HEK293T (cell line): ENCODE results near the gene LRRC61.

Source experiments
- CTCF ChIA-PET: fragments of 350-600 bp; formaldehyde crosslinking; extraction: SDS; loops from one replicate; lab custom pipeline; 2021; ENCODE audit warnings: antibody characterized with exemption, inconsistent platforms; lab: Yijun Ruan, JAX
- POLR2A ChIA-PET: fragments of 350-600 bp; formaldehyde crosslinking; extraction: SDS; loops from one replicate; lab custom pipeline; 2020; ENCODE audit warnings: antibody characterized with exemption, inconsistent platforms; lab: Yijun Ruan, JAX
- DNase-seq: peaks from one replicate; pipeline ENCODE4 v3.0.0; 2012; ENCODE audit warnings: mixed read lengths; ENCODE audit errors: extremely low spot score
- ARNT ChIP-seq: fragments of 450-650 bp; IDR thresholded peaks from 2 replicates; pipeline ENCODE4 v1.6.1; 2017; ENCODE audit warnings: mild to moderate bottlenecking
- BHLHE40 ChIP-seq: fragments of 450-650 bp; IDR thresholded peaks from 2 replicates; pipeline ENCODE4 v1.6.1; 2016; ENCODE audit warnings: mild to moderate bottlenecking, moderate library complexity, borderline replicate concordance
- CTBP1 ChIP-seq: fragments of 450-650 bp; IDR thresholded peaks from 2 replicates; pipeline ENCODE4 v1.6.1; 2016; ENCODE audit warnings: borderline replicate concordance
- ELF4 ChIP-seq: fragments of 450-650 bp; IDR thresholded peaks from 2 replicates; pipeline ENCODE4 v1.6.1; 2017; ENCODE audit warnings: antibody characterized with exemption
- FOXA1 ChIP-seq: fragments of 450-650 bp; IDR thresholded peaks from 2 replicates; pipeline ENCODE4 v1.6.1; 2016; ENCODE audit warnings: mild to moderate bottlenecking
- FOXK2 ChIP-seq: fragments of 450-650 bp; IDR thresholded peaks from 2 replicates; pipeline ENCODE4 v1.6.1; 2016; ENCODE audit warnings: mild to moderate bottlenecking
- FOXM1 ChIP-seq: fragments of 450-650 bp; IDR thresholded peaks from 2 replicates; pipeline ENCODE4 v1.6.1; 2017; ENCODE audit warnings: mild to moderate bottlenecking, borderline replicate concordance
- HDGF ChIP-seq: fragments of 450-650 bp; IDR thresholded peaks from 2 replicates; pipeline ENCODE4 v1.6.1; 2017; ENCODE audit warnings: antibody characterized with exemption, borderline replicate concordance
- L3MBTL2 ChIP-seq: fragments of 450-650 bp; conservative IDR thresholded peaks from 2 replicates; pipeline ENCODE4 v1.6.1; 2016; ENCODE audit warnings: mild to moderate bottlenecking
- LEF1 ChIP-seq: fragments of 450-650 bp; IDR thresholded peaks from 2 replicates; pipeline ENCODE4 v1.6.1; 2017; ENCODE audit warnings: mild to moderate bottlenecking, borderline replicate concordance
- NFRKB ChIP-seq: fragments of 450-650 bp; IDR thresholded peaks from 2 replicates; pipeline ENCODE4 v1.6.1; 2016; ENCODE audit warnings: mild to moderate bottlenecking, moderate library complexity
- SP1 ChIP-seq: fragments of 450-650 bp; IDR thresholded peaks from 2 replicates; pipeline ENCODE4 v1.6.1; 2017
- SUZ12 ChIP-seq: fragments of 450-650 bp; IDR thresholded peaks from 2 replicates; pipeline ENCODE4 v1.6.1; 2016; ENCODE audit warnings: mild to moderate bottlenecking
- TARDBP ChIP-seq: fragments of 450-650 bp; IDR thresholded peaks from 2 replicates; pipeline ENCODE4 v1.6.1; 2016
- ZNF384 ChIP-seq: fragments of 450-650 bp; IDR thresholded peaks from 2 replicates; pipeline ENCODE4 v1.6.1; 2016
- TF ChIP-seq, protein P1 (sequence below): fragments of 450-650 bp; IDR thresholded peaks from 2 replicates; pipeline ENCODE4 v1.6.1; 2016

The LRRC61 gene

GRCh38 chr7:150363872-150364271 lies 40.7 kb downstream of the LRRC61 start:
- ChIA-PET POLR2A (interaction anchor here (3.6 kb wide), 1 partner anchor 14 kb away, joined by 10 read pairs; no protein-coding TSS in a partner anchor), CTCF (no interaction called here)
- no peak for TF ChIP-seq L3MBTL2
- DNase-seq, result no peak

DNA sequence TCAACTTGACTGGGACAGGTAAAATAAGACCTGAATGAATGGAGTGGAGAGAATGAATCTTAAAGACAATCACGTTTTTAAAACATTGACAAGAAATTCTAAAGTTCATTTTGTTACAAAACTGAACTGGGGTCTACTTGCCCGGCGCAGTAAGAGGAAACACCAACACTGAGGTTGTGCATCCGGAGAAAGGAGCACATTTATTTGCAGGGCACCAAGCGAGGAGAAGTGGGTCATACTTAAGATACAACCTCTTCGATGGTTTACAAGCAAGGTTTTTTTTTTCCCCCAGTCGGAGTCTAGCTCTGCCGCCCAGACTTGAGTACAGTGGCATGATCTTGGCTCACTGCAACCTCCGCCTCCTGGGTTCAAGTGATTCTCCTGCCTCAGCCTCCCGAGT lies 42.0 kb downstream of the LRRC61 start:
- ChIA-PET CTCF (interaction anchor here (2.1 kb wide), 1 partner anchor 9 kb away, joined by 9 read pairs; no protein-coding TSS in a partner anchor), POLR2A (interaction anchor here (1.0 kb wide), 1 partner anchor 42 kb away, joined by 4 read pairs; the partner anchor contains the start of genes ACTR3C and LRRC61)
- TF ChIP-seq L3MBTL2 (no peak), TARDBP (no peak), LEF1 (no peak), SUZ12 (no peak), HDGF (no peak), ARNT (no peak), ZNF384 (no peak), SP1 (no peak), FOXM1 (no peak), FOXA1 (no peak)
- TF ChIP-seq, protein P1, sequence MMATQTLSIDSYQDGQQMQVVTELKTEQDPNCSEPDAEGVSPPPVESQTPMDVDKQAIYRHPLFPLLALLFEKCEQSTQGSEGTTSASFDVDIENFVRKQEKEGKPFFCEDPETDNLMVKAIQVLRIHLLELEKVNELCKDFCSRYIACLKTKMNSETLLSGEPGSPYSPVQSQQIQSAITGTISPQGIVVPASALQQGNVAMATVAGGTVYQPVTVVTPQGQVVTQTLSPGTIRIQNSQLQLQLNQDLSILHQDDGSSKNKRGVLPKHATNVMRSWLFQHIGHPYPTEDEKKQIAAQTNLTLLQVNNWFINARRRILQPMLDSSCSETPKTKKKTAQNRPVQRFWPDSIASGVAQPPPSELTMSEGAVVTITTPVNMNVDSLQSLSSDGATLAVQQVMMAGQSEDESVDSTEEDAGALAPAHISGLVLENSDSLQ, result no peak
- no peak for DNase-seq

DNA sequence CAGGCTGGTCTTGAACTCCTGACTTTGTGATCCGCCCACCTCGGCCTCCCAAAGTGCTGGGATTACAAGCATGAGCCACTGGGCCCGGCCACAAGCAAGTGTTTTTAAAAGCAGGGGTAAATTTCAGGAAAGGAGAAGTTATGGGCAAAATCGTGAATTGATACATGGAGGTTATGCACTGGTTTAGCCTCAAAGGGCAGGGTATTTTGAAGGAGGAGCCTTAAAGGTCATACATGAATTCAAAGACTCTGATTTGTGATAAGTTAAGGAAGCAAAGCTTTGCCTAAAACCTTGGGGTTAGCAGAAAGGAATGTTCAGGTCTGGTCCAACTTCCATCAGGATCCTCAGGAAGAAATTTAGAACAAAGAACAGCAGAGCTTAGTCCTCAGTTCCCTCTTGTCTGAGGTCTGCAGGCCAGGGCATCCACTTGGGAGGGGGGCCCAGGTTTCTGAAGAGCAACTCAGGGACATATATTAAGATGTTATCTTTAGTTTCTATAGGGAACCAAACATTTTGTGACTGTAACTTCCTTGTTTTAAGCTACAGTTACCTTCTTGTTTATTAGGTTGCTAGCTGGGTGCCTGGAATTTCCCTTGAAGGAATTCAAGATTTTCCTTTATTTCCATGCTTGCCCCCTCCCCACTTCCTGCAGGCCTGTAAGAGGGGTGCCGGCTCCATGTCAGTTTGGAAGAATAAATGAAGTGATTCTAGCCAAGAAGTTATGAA lies 42.7 kb downstream of the LRRC61 start:
- ChIA-PET CTCF (interaction anchor here (1.0 to 2.1 kb wide), 2 partner anchors 10 to 12 kb away, joined by 3 to 9 read pairs; no protein-coding TSS in a partner anchor), POLR2A (interaction anchor here (0.6 to 1.3 kb wide), 3 partner anchors 12 to 43 kb away, joined by 3 to 6 read pairs (median 4); partner anchors contain the start of genes ACTR3C and LRRC61)
- TF ChIP-seq FOXA1, result no peak
- TF ChIP-seq FOXM1, result no peak
- TF ChIP-seq LEF1, result no peak
- TF ChIP-seq FOXK2, result no peak
- TF ChIP-seq, protein P1, result no peak
- no peak for TF ChIP-seq SP1
- no peak for TF ChIP-seq ARNT
- TF ChIP-seq NFRKB, result no peak
- no peak for TF ChIP-seq L3MBTL2
- TF ChIP-seq HDGF, result no peak
- no peak for TF ChIP-seq TARDBP
- TF ChIP-seq ZNF384, result no peak
- TF ChIP-seq CTBP1, result no peak
- no peak for TF ChIP-seq ELF4
- no peak for TF ChIP-seq BHLHE40
- no peak for TF ChIP-seq SUZ12
- DNase-seq, result no peak

GRCh38 chr7:150367677-150368095 lies 44.5 kb downstream of the LRRC61 start:
- ChIA-PET CTCF (interaction anchor here (0.7 kb wide), 1 partner anchor 10 kb away, joined by 4 read pairs; no protein-coding TSS in a partner anchor), POLR2A (interaction anchor here (1.0 to 3.3 kb wide), 11 partner anchors 10 to 44 kb away, joined by 3 to 50 read pairs (median 11); partner anchors contain the start of genes ACTR3C, LRRC61 and ZNF775)
- no peak for DNase-seq
- no peak for TF ChIP-seq LEF1
- 0 out of 2 replicates have a peak, but pooled peaks have one; percentile 5 for TF ChIP-seq ELF4

- ChIA-PET CTCF (interaction anchor here (0.9 kb wide), 1 partner anchor 10 kb away, joined by 3 read pairs; no protein-coding TSS in a partner anchor), POLR2A (interaction anchor here (0.7 to 3.3 kb wide), 15 partner anchors 10 to 48 kb away, joined by 3 to 50 read pairs (median 4); partner anchors contain the start of genes ACTR3C, LRRC61 and ZNF775)
- TF ChIP-seq CTBP1, result peak; percentile 51; the same call in 1 of the 2 replicates
- TF ChIP-seq L3MBTL2, result peak; percentile 92
- TF ChIP-seq LEF1, result peak; percentile 79; the same call in 1 of the 2 replicates
- TF ChIP-seq ELF4, result 0 out of 2 replicates have a peak, but pooled peaks have one; percentile 5
- TF ChIP-seq, protein P1, result no peak
- TF ChIP-seq SUZ12, result no peak
- peak; percentile 71; the same call in 1 of the 2 replicates for TF ChIP-seq FOXM1
- DNase-seq, result peak; percentile 86
Observed at GRCh38 chr7:150368096-150368883, 45.1 kb downstream of the LRRC61 start, which contains the start of gene REPIN1. REPIN1 (plus strand) TSS chr7:150368822; CDS start chr7:150369712, 890 bp downstream.
